Spleen (tissue), 7 donors: ENCODE measurements around the gene APOC3.

Source experiments
- POLR2AphosphoS5 ChIP-seq, 3 donors: sonication (generic); formaldehyde crosslinking; IDR thresholded peaks; one replicate each; pipeline ENCODE4 v1.5.1; 2017; ENCODE audit warnings: antibody characterized with exemption in 3 of 3
- TF ChIP-seq, protein P1 (sequence below), 11 experiments: fragments of 200-600 bp in 7 of 11; fragments of 450-650 bp in 4 of 11; sonication (generic) in 4 of 11; IDR thresholded peaks in 8 of 11; conservative IDR thresholded peaks in 3 of 11; 1 replicate in 7 of 11; 2 replicates in 4 of 11; pipeline versions ENCODE4 v1.4.0 to v1.8.0; 2016 to 2021; ENCODE audit warnings: antibody characterized with exemption in 11 of 11, inconsistent platforms in 4 of 11, mild to moderate bottlenecking in 1 of 11
- donor health status: DM: no; HTN: no; CAD: no; lungs with moderate emphysema.
- donor health status: DM: no; HTN: no; CAD: no.
- donor health status: DM: no; HTN: no; CAD: no.

DNA sequence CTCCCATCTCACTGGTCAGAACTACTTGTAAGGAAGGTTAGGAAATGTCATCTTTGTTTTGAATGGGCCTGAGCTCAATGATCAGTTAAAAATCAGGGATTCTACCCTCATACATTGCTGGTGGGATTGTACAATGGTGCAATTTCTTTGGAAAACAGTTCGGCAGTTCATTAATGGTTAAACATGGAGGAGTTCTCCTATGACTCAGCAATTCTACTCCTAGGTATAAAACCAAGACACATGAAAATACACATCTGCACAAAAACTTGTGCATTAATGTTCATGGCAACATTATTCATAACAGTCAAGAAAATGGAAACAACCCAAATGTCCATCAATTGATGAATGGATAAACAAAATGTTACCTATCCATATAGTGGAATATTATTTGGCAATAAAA is 33.2 kb upstream of the APOC3 start:
- TF ChIP-seq POLR2AphosphoS5 (IDR thresholded peaks at IDR 0.05): no peak
- TF ChIP-seq, protein P1, sequence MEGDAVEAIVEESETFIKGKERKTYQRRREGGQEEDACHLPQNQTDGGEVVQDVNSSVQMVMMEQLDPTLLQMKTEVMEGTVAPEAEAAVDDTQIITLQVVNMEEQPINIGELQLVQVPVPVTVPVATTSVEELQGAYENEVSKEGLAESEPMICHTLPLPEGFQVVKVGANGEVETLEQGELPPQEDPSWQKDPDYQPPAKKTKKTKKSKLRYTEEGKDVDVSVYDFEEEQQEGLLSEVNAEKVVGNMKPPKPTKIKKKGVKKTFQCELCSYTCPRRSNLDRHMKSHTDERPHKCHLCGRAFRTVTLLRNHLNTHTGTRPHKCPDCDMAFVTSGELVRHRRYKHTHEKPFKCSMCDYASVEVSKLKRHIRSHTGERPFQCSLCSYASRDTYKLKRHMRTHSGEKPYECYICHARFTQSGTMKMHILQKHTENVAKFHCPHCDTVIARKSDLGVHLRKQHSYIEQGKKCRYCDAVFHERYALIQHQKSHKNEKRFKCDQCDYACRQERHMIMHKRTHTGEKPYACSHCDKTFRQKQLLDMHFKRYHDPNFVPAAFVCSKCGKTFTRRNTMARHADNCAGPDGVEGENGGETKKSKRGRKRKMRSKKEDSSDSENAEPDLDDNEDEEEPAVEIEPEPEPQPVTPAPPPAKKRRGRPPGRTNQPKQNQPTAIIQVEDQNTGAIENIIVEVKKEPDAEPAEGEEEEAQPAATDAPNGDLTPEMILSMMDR (IDR thresholded peaks at IDR 0.05 in 8 of 11, conservative IDR thresholded peaks at IDR 0.05 in 3 of 11): no peak
